ENCODE data around the gene PPP1R9B.

PPP1R9B gene, protein sequence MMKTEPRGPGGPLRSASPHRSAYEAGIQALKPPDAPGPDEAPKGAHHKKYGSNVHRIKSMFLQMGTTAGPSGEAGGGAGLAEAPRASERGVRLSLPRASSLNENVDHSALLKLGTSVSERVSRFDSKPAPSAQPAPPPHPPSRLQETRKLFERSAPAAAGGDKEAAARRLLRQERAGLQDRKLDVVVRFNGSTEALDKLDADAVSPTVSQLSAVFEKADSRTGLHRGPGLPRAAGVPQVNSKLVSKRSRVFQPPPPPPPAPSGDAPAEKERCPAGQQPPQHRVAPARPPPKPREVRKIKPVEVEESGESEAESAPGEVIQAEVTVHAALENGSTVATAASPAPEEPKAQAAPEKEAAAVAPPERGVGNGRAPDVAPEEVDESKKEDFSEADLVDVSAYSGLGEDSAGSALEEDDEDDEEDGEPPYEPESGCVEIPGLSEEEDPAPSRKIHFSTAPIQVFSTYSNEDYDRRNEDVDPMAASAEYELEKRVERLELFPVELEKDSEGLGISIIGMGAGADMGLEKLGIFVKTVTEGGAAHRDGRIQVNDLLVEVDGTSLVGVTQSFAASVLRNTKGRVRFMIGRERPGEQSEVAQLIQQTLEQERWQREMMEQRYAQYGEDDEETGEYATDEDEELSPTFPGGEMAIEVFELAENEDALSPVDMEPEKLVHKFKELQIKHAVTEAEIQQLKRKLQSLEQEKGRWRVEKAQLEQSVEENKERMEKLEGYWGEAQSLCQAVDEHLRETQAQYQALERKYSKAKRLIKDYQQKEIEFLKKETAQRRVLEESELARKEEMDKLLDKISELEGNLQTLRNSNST

DNA sequence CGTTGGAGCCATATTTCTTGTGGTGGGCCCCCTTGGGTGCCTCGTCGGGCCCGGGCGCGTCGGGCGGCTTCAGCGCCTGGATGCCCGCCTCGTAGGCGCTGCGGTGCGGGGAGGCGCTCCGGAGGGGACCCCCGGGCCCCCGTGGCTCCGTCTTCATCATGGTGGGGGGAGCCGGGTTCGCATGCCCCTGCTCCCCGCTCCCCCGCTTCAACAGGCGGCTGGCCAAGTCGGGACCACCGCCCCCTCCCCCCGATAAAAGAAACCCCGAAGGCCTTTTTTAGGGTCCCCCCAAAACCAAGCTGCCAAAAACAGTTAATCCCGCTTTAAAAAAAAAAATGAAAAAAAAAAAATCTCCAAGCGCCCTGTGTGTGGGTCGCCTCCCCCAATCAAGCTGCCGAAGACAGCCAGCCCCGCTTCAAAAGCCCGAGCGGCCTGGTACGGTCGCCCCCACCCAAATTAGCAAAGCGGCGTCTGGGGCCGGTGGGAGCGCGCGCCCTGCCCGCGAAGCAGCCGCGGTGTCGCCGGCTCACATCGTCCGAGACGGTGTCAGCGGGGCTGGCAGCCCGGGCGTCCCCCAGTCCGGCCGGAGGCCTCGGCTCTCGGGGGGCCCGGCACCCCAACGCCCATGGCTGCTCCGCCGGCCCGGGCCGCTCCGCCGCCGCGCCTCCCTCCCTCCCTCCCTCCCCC lies at the start of gene PPP1R9B:
TSS of gene PPP1R9B (minus strand) at position 324 of the 687 bp plus-strand sequence. CDS start at position 160, 164 bp downstream.
- DNase-seq, result no peak

- DNase-seq, result peak; percentile 17 to 41
Observed at GRCh38 chr17:50199803-50200456, 49.5 kb upstream of the PPP1R9B start.

- DNase-seq, result no peak
Observed at GRCh38 chr17:50199211-50199802, 48.8 kb upstream of the PPP1R9B start.

DNA sequence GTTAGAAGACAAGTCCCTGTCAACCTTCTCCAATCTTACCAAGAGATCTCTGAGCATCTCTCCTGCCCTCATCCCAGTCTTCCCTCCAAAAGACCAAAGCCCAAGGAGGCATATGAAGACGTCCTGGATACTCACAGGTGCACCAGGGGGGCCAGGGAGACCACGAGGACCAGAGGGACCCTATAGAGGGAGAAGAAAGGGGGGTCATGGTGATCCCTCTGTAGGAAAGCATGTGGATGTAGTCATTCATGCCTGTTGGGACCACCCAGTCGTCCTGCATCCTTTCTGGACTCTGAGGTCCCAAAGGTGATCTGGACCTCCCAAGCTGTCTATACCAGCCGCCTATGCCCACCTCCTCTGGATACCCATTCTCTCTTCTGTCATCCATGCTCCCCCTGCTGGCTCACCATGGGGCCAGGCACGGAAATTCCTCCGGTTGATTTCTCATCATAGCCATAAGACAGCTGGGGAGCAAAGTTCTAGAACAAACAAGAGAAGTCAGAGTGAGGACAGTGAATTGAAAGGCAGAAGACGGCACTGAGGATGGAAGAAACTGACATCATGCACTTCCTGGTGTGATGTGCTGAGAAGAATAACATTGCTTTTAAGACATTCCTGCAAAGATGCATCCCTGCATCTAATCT lies 47.7 kb upstream of the PPP1R9B start:
- DNase-seq, result peak; percentile 18 to 26

- DNase-seq, result no peak
Observed at GRCh38 chr17:50196826-50197225, 46.3 kb upstream of the PPP1R9B start.

- no peak for DNase-seq
Observed at GRCh38 chr17:50196036-50196435, 45.6 kb upstream of the PPP1R9B start.

DNA sequence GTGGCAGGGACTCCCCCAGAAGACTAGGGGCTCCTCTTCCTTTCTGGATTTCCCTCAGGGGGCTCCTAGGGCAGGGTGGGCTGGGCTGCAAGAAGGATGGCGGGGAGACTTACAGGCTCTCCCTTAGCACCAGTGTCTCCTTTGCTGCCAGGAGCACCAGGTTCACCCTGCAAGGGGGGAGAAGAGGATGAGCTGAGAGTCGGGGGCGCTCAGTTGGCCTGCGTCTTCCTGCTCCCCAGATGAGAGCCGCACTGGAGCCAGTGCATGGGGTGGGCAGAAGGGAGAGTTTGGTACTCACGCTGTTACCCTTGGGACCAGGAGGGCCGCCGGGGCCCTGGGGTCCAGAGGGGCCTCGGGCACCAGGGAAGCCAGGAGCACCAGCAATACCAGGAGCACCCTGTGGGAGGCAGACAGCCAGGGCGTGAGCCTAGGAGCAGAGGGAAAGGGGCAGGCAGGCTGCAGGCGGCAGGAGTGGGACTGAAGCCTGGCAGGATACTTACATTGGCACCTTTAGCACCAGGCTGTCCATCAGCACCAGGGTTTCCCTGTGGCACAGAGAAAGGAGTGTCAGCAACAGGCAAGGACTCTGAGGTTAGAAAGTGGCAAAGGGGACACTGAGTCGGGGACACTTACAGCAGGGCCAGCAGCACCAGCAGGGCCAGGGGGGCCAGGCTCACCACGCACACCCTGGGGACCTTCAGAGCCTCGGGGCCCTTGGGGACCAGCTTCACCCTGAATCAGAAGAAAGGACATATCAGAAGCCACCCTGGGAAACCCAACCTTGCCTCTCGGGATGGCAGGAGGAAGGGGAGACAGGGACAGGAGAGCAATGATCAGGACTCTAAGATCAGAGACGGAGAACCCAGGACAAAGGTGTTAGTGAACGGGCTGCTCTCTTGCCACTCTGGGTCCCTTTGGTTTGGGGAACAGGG lies 44.7 kb upstream of the PPP1R9B start:
- DNase-seq, result no peak

DNA sequence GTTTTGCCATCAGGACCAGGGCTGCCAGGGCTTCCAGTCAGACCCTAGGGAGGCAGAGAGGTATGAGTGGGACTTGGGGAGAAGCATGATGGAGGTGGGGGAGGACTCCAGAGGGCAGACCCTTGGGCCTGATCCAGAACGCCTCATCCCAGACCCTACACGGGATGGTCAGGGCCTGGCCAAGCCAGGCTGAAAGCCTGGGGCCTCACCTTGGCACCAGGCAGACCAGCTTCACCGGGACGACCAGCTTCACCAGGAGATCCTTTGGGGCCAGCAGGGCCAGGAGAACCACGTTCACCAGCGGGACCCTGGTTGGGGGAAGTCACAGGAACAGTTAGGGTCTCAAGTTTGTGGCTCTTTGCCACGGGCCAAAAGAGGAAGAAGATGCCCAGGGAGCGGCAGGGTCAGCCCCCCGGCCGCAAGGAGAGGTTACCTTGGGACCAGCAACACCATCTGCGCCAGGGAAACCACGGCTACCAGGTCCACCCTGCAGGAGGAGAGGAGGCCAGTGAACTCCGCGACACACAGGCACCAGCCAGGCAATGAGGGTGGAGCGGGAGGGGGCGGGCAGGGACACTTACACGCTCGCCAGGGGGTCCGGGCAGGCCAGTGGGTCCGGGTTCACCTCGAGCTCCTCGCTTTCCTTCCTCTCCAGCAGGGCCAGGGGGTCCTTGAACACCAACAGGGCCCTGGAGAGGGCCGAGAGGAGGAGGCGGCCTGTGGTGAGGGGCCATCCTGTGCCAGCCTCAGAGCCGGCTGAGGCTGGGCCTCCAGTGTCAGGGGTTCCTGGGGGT lies 43.9 kb upstream of the PPP1R9B start:
- DNase-seq, result no peak

GRCh38 chr17:50192618-50193291 lies 42.3 kb upstream of the PPP1R9B start:
- DNase-seq, result no peak

DNA sequence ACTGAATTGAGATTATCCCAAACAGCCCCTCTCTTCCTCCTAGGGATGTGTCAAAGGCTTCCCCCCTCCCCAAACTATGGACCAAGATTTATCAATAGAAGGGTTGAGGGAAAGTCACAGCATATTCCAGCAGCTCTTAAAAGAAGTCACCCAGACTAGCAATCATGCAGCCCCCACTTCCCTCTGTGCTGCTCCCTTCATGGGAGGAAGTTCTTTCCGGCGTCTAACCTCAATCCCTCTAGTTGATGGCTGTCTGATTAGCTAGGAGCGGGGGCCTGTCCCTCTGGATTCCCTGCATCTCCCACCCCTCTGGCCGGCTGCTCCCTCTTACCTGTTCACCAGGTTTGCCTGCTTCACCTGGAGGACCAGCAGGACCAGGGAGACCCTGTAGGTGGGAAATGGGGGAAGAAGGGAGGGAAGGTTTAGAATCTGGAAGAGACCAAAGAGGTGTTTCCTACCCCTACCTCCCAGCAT lies 41.7 kb upstream of the PPP1R9B start:
- no peak for DNase-seq

GRCh38 chr17:50191359-50192143 lies 41.1 kb upstream of the PPP1R9B start:
- no peak for DNase-seq

- no peak for DNase-seq
Observed at GRCh38 chr17:50190603-50191358, 40.3 kb upstream of the PPP1R9B start.

- DNase-seq, result no peak
Observed at GRCh38 chr17:50190293-50190602, 39.8 kb upstream of the PPP1R9B start.

- DNase-seq, result no peak
Observed at GRCh38 chr17:50189550-50190292, 39.2 kb upstream of the PPP1R9B start.

- DNase-seq, result no peak
Observed at GRCh38 chr17:50188921-50189549, 38.6 kb upstream of the PPP1R9B start.

DNA sequence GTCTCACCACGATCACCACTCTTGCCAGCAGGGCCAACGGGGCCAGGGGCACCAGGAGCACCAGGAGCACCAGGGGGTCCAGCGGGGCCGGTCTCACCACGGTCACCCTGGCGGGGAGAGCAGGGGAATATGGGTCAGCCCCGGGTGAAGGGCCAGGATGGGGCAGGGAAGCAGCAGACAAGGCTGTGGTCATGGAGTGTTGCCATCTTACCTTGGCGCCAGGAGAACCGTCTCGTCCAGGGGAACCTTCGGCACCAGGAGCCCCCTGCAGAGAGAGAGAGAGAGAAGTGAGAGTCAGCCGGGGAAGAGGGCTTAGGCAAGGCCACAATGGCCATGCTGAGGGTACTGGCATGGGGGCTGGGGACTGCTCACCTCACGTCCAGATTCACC lies 38.0 kb upstream of the PPP1R9B start:
- DNase-seq, result no peak

Data from NCI-H1930 (cell line).